ENCODE data around the gene ZNF808. TPM values are rescaled to one million over a fixed set of nuclear protein-coding genes. Genes with fewer than 3 reads are reported as not detected.
"Not testable (repeated sequence)": the region's sequence is repeated elsewhere in the genome, so short reads cannot be mapped to it uniquely, and the experiment has no call there.

The ZNF808 gene
- total RNA-seq (35.8 TPM), polyA plus RNA-seq (ENCODE audit: insufficient read depth, low read depth, low replicate concordance) (3.4 TPM)
- long read RNA-seq, donor 1, partial matches to known transcripts, result 0 of 1 reads
- long read RNA-seq, donor 1, other reads (novel, unspliced or antisense), result 0 of 1 reads
- long read RNA-seq, donor 2, partial matches to known transcripts, result 0 of 1 reads
- long read RNA-seq, donor 2, other reads (novel, unspliced or antisense), result 0 of 1 reads
- long read RNA-seq, donor 3, partial matches to known transcripts, result 0 of 1 reads
- long read RNA-seq, donor 3, other reads (novel, unspliced or antisense), result 0 of 1 reads
- long read RNA-seq, donor 4, partial matches to known transcripts, result 0 of 9 reads
- long read RNA-seq, donor 4, other reads (novel, unspliced or antisense), result 5 of 9 reads
- long read RNA-seq, donor 5, result 0 reads
- long read RNA-seq, donor 6, result 0 reads
- long read RNA-seq, donor 7, partial matches to known transcripts, result 2 of 13 reads
- long read RNA-seq, donor 7, other reads (novel, unspliced or antisense), result 4 of 13 reads
- long read RNA-seq, donor 8, partial matches to known transcripts, result 0 of 1 reads
- long read RNA-seq, donor 8, other reads (novel, unspliced or antisense), result 0 of 1 reads
- long read RNA-seq, donor 9, result 0 reads
- long read RNA-seq, donor 10, partial matches to known transcripts, result 0 of 2 reads
- long read RNA-seq, donor 10, other reads (novel, unspliced or antisense), result 0 of 2 reads

DNA sequence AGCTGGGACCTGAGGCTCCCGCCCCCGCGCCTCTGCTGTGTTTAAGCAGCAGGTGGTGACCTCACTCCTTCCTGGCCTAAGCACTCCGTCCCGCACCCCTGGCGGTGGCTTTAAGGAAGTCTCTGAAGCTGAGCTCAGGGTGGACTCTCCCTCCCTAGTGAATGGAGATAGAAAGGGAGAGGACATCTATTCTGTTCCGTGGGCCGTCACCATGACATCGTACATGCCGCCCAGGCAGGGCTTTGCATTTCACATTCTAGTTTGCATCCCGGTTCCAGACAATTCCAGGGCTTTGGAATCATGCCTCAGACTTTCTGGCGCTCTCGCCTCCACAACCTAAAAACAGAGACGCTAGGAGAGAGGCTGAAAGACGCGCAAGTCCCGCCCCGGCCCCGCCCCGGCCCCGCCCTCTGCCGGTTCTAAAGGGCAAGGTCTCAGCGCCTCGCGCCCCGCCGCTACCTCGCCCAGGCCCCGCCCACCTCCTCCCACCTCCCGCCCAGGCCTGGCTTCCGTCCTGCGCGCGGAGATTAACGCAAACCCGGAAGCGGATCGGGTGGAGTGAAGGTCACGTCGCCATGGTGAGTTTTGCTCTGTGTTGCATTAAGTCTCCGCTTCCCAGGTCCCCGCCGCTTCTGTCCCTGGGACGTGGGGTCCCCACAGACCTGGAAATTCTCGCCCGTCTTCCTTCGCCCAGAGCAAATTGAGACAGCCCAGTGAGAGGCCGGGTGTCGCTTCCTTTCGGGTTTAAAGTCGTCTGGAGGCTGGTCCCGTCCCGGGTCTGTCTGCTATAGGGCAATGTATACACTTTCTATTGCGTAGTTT is at the start of gene ZNF808:
Gene ZNF808, plus strand, starts transcription at position 535 of the 822 bp plus-strand sequence. CDS start 15,617 bp downstream, outside the sequence.
- Histone ChIP-seq H3K27me3 (ENCODE audit: control insufficient read depth, insufficient read depth, low read length) (no peaks in the 10 kb centered on the region), H3K36me3 (ENCODE audit: control insufficient read depth in 2 of 3, insufficient read depth in 3 of 3, low read length in 3 of 3) (no peaks in the 10 kb centered on the region), H3K27ac (ENCODE audit: low read depth in 2 of 2, low read length in 2 of 2) (peak within 1 kb of the TSS; percentile 94 to 97), H3K9me3 (ENCODE audit: control insufficient read depth in 2 of 3, insufficient read depth in 1 of 3, low read length in 3 of 3) (no peaks in the 10 kb centered on the region), H3K4me3 (ENCODE audit: low read length in 3 of 3) (peak within 1 kb of the TSS; percentile 90 to 96 (median 95)), H3K9ac (ENCODE audit: low read length in 3 of 3) (peak within 1 kb of the TSS; percentile 58 to 95 (median 81)), H3K4me1 (ENCODE audit: control insufficient read depth in 2 of 3, insufficient read depth in 2 of 3, low read depth in 1 of 3, low read length in 3 of 3) (peaks cover 0 to 15% (median 0%) of the 10 kb centered on the region in 3 donors)
- TF ChIP-seq, protein P1, sequence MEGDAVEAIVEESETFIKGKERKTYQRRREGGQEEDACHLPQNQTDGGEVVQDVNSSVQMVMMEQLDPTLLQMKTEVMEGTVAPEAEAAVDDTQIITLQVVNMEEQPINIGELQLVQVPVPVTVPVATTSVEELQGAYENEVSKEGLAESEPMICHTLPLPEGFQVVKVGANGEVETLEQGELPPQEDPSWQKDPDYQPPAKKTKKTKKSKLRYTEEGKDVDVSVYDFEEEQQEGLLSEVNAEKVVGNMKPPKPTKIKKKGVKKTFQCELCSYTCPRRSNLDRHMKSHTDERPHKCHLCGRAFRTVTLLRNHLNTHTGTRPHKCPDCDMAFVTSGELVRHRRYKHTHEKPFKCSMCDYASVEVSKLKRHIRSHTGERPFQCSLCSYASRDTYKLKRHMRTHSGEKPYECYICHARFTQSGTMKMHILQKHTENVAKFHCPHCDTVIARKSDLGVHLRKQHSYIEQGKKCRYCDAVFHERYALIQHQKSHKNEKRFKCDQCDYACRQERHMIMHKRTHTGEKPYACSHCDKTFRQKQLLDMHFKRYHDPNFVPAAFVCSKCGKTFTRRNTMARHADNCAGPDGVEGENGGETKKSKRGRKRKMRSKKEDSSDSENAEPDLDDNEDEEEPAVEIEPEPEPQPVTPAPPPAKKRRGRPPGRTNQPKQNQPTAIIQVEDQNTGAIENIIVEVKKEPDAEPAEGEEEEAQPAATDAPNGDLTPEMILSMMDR (IDR thresholded peaks at IDR 0.05; ENCODE audit: borderline replicate concordance, extremely low read depth, insufficient read depth), result peak; percentile 39
- intact Hi-C loops (cut with DNase I), result no loop called here
- DNase-seq, result peak; percentile 95 to 99 (median 97)
- FAIRE-seq, result no peak

DNA sequence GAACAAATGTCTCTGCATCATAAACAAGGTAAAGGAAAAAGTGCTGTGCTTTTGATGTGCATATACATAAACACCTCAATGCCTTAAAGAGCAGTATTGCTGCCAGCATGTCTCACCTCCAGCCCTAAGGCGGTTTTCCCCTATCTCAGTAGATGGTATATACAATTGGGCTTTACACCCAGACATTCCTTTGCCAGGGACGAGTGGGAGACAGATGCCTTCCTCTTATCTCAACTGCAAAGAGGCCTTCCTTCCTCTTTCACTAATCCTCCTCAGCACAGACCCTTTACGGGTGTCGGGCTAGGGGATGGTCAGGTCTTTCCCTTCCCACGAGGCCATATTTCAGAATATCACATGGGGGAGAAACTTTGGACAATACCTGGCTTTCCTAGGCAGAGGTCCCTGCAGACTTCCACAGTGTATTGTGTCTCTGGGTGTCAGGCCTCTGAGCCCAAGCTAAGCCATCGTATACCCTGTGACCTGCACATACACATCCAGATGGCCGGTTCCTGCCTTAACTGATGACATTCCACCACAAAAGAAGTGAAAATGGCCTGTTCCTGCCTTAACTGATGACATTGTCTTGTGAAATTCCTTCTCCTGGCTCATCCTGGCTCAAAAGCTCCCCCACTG is 43.2 kb upstream of the ZNF808 start:
- H3K4me3 ChIP-seq (ENCODE audit: low read length in 3 of 3); intact Hi-C loops (cut with DNase I); H3K27me3 ChIP-seq (ENCODE audit: control insufficient read depth, insufficient read depth, low read length); H3K4me1 ChIP-seq (ENCODE audit: control insufficient read depth in 2 of 3, insufficient read depth in 2 of 3, low read depth in 1 of 3, low read length in 3 of 3); H3K9ac ChIP-seq (ENCODE audit: low read length in 3 of 3); H3K27ac ChIP-seq (ENCODE audit: low read depth in 2 of 2, low read length in 2 of 2); H3K36me3 ChIP-seq (ENCODE audit: control insufficient read depth in 2 of 3, insufficient read depth in 3 of 3, low read length in 3 of 3); FAIRE-seq; DNase-seq: not testable (repeated sequence)
- H3K9me3 ChIP-seq (ENCODE audit: control insufficient read depth in 2 of 3, insufficient read depth in 1 of 3, low read length in 3 of 3), result peaks cover 0 to 46% (median 7%) of the 10 kb centered on the region in 3 donors

DNA sequence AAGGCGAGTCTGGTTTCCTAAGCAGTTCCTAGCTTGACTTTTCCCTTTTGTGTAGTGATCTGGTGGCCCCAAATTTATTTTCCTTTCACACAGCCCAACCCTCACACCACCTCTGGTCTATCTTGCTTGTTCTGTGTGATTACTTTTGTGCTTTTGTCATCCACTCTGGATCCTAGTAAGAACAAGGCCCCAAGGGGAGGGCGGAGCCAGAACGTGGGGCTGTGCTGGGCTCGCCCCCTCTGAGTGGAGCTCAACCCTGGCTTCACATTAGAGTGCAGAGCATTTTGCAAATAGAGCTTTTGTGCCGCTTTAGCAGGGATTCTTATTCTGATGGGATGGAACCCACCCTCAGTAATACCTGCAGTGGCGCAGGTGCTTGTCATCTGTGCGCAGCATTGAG is 42.4 kb upstream of the ZNF808 start:
- DNase-seq; H3K4me3 ChIP-seq (ENCODE audit: low read length in 3 of 3); H3K9ac ChIP-seq (ENCODE audit: low read length in 3 of 3); FAIRE-seq; H3K36me3 ChIP-seq (ENCODE audit: control insufficient read depth in 2 of 3, insufficient read depth in 3 of 3, low read length in 3 of 3); intact Hi-C loops (cut with DNase I); H3K27me3 ChIP-seq (ENCODE audit: control insufficient read depth, insufficient read depth, low read length); H3K27ac ChIP-seq (ENCODE audit: low read depth in 2 of 2, low read length in 2 of 2); H3K4me1 ChIP-seq (ENCODE audit: control insufficient read depth in 2 of 3, insufficient read depth in 2 of 3, low read depth in 1 of 3, low read length in 3 of 3): not testable (repeated sequence)
- H3K9me3 ChIP-seq (ENCODE audit: control insufficient read depth in 2 of 3, insufficient read depth in 1 of 3, low read length in 3 of 3), result peaks cover 0 to 44% (median 4%) of the 10 kb centered on the region in 3 donors

DNA sequence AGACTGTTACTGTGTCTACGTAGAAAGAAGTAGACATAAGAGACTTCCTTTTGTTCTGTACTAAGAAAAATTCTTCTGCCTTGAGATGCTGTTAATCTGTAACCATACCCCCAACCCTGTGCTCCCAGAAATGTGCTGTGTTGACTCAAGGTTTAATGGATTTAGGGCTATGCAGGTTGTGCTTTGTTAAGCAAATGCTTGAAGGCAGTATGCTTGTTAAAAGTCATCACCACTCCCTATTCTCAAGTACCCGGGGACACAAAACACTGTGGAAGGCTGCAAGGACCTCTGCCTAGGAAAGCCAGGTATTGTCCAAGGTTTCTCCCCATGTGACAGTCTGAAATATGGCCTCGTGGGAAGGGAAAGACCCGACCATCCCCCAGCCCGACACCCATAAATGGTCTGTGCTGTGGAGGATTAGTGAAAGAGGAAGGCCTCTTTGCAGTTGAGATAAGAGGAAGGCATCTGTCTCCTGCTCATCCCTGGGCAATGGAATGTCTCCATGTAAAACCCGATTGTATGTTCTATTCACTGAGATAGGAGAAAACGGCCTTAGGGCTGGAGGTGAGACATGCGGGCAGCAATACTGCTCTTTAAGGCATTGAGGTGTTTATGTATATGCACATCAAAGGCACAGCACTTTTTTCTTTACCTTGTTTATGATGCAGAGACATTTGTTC is 41.8 kb upstream of the ZNF808 start:
- H3K27me3 ChIP-seq (ENCODE audit: control insufficient read depth, insufficient read depth, low read length); H3K36me3 ChIP-seq (ENCODE audit: control insufficient read depth in 2 of 3, insufficient read depth in 3 of 3, low read length in 3 of 3); H3K4me1 ChIP-seq (ENCODE audit: control insufficient read depth in 2 of 3, insufficient read depth in 2 of 3, low read depth in 1 of 3, low read length in 3 of 3); H3K9ac ChIP-seq (ENCODE audit: low read length in 3 of 3); intact Hi-C loops (cut with DNase I); DNase-seq; FAIRE-seq; H3K27ac ChIP-seq (ENCODE audit: low read depth in 2 of 2, low read length in 2 of 2); H3K4me3 ChIP-seq (ENCODE audit: low read length in 3 of 3): not testable (repeated sequence)
- H3K9me3 ChIP-seq (ENCODE audit: control insufficient read depth in 2 of 3, insufficient read depth in 1 of 3, low read length in 3 of 3), result peaks cover 0 to 39% (median 2%) of the 10 kb centered on the region in 3 donors

Measured in kidney (tissue), 22 donors.